ENCODE results near the gene HRC.
"Not testable (repeated sequence)": the region's sequence is repeated elsewhere in the genome, so short reads cannot be mapped to it uniquely, and the experiment has no call there.

HRC gene

DNA sequence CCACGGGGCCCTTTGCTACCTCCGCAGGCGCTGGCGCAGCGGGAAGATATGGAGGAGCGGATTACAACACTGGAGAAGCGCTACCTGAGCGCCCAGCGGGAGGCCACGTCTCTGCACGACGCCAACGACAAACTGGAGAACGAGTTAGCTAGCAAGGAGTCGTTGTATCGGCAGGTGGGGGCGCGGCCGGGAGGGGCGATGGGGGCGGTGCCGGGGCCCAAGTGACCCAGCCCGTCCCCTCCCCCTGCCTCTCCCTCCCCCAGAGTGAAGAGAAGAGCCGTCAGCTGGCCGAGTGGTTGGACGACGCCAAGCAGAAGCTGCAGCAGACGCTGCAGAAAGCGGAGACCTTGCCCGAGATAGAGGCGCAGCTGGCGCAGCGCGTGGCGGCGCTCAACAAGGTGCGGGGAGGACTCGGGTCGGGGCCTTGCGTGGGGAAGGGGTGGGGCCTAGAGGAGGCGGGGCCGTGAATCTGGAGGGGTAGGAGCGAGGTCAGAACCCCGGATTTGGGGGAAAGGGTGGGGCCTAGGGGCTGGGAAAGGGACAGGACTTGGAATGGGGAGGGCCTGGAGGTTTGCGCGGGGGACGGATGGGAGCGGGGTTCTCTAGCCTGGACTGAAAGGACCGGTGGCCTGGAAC lies 22.1 kb downstream of the HRC start:
- DNase-seq, result no peak

DNA sequence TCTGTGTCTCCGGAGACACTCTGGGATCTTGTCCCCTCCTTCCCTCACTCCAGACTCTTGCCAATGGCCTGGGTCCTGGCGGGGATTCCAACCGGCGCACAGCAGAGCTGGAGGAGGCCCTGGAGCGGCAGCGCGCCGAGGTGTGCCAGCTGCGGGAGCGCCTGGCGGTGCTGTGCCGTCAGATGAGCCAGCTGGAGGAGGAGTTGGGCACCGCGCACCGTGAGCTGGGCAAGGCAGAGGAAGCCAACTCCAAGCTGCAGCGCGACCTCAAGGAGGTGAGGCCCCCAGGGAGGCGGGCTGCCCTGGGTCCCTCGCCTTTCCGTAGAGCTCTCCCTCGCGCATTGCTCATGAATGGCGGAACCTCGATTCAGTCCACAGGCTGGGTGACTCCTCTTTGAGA lies 24.9 kb downstream of the HRC start:
- DNase-seq, result no peak

DNA sequence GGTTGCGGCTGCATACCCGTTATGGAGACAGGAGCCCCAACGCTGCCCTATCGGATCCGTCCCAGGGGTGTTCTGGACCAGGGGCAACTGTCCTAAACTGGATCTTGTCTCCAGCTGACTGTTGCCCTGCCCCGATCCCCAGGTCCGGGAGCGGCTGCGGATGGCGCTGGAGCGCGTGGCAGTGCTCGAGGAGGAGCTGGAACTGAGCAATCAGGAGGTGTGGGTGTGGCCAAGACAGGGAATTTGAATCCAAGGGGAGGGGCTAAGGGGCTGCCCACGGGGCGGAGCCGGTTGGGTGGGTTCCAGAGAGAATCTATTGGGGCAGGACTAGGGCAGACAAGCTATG lies 26.0 kb downstream of the HRC start:
- DNase-seq, result no peak

DNA sequence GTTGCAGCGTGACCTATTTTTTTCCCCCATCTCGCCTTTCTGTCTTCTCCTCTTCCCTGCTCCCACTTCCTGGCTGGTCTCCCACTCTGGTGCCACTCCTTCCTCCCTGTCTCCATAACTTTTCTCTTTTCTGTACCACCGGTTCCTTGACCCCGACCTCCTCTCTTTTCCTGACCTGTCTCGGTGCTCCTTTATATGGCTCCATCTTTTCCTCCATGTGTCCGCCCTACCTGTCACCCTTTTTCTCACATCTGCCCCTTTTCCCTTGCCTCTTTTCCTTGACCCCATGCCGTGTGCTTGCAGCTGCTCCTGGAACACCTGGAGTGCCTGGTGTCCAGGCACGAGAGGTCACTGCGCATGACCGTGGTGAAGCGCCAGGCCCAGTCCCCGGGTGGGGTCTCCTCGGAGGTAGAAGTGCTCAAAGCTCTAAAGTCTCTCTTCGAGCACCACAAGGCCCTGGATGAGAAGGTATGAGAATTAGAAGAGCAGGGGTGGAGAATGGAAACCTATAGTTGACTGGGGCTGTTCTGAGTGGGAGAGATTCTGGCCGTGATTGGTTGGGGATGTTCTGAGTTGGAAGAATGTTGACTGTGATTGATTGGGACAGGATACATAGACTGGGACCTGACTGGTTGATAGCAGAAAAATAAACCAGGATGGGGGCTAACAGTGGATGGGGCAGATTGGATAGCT lies 26.5 kb downstream of the HRC start:
- DNase-seq, result no peak

DNA sequence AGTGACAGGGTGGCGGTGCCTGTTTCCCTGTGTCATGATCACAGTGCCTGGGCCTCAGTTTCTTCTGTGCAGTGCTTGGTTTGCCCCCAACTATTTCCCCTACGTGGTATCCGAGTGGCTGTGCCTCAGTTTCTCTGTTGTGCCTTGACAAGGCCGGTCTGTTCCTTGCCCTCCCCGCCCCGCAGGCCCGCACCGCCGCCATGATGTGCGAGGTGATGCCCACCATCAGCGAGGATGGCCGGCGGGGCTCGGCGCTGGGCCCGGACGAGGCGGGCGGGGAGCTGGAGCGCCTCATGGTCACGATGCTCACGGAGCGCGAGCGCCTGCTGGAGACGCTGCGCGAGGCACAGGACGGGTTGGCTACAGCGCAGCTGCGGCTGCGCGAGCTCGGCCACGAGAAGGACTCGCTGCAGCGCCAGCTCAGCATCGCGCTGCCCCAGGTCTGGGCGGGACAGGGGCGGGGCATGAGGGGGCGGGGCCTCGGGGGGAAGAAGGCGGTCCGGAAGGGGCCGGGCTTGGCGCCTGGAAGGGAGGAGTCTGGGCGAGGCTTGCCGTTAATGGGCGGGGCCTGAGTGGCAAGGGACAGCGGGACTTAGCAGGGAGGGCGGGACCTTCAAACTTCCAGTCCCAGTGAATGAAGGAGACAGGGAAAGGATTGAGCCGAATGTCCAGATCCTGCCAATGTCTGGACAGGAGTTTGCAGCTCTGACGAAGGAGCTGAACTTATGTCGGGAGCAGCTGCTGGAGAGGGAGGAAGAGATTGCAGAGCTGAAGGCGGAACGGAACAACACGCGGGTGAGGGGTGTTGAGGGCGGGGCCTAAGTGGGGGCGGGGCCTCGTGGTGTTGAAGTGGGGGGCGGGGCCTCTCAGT lies 27.3 kb downstream of the HRC start:
- DNase-seq, result peak; percentile 90

DNA sequence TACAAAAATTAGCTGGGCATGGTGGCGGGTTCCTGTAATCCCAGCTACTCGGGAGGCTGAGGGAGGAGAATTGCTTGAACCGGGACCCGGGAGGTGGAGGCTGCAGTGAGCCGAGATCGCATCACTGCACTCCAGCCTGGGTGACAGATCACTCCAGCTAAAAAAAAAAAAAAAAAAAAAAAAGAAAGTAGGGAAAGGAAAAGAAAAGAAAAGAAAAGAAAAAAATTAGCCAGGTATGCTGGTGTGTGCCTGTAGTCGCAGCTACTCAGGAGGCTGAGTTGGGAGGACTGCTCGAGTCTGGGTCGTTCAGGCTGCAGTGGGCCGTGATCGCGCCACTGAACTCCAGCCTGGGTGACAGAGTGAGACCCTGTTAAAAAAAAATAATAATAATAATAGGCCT lies 28.0 kb downstream of the HRC start:
- DNase-seq, result not testable (repeated sequence)

DNA sequence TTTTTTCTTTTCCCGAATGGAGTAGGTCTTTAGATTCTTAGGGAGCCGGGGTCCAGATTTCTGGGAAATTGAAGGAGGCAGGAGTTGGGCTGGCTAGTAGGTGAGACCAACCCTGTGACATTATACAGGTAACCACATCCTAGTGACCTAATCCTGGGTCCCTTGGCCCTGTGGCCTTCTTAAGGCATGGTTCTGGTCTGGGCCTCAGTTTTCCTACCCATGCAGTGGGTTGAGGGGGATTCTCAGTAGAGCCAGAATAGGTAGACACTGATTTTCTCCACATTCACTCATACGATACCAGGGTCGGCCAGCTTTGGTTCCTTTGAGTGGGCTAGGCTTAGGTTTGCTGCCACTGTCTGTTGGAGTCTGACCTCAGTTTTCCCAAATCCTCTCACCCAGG lies 28.6 kb downstream of the HRC start:
- no peak for DNase-seq

DNA sequence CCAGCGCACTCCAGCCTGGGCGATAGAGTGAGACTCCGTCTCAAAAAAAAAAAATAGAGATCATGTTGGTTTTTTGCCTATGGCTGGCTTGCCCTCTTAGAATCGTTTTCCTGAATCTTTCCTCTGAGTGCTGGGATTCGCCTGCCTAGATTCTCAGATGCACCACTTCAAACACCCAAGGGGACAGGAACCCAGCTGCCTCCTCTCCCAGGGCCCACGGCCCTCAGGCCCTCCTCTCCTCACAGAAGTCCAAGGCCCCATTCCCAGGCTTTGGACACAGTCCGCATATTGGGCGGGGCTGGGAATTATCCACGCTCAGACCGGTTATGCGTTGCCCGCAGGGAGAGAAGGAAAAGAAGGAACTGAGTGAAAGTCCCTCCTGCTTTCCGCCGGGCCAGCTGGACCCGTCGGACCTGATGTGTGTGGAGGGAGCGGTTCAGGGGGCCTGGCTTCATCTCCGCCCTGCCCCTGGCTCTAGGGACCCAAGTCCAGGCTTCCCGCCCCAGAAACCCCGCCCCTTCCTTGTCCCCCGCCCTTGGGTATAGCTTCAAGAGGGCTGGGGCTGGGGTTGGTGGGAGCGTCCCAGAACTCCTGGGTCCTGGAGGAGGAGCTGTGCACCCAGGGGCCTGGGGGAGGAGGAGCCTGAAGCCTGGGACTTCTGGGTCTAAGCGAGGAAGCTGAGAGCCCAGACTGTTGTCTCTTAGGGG lies 30.0 kb downstream of the HRC start:
- no peak for DNase-seq

DNA sequence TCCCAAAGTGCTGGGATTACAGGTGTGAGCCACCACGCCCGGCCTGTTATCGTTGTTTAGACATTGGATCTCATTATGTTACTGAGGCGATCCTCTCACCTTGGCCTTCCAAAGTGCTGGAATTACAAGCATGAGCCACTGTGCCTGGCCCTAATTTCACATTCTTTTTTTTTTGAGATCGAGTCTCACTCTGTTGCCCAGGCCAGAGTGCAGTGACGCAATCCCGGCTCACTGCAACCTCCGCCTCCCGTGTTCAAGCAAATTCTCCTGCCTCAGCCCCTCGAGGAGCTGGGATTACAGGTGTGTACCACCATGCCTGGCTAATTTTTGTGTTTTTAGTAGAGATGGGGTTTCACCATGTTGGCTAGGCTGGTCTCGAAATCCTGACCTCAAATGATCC lies 31.9 kb downstream of the HRC start:
- DNase-seq, result not testable (repeated sequence)

DNA sequence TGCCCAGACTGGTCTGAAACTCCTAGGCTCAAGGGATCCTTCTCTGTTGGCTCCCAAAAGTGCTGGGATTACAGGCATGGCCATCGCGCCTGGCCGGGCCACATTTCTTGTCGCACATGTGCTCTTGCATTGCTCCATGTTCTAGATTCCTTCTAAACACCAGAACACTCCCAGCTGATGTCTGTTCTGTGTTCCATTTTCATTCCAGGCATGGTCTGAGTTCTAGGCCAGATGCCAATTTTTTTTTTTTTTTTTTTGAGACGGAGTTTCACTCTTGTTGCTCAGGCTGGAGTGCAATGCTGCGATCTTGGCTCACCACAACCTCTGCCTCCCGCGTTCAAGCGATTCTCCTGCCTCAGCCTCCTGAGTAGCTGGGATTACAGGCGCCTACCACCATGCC lies 33.4 kb downstream of the HRC start:
- DNase-seq, result not testable (repeated sequence)

DNA sequence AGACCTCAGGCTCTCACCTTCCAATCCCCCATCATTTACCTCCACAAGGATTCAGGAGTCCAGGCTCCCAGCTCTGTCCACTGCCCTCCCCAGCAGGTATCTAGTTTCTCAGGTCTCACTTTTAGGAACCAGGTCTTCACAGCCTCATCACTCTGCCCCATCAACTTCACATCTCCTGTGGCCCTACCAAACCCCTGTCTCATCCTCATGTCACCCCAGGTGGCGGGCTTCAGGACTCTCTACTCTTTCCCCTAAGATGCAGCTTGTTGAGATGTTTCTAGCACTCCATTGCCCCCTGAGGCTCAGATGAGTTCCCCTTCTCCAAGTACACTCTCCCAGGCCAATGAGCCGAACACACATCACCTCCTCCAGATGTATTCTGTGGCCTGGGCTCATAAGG lies 34.3 kb downstream of the HRC start:
- no peak for DNase-seq

DNA sequence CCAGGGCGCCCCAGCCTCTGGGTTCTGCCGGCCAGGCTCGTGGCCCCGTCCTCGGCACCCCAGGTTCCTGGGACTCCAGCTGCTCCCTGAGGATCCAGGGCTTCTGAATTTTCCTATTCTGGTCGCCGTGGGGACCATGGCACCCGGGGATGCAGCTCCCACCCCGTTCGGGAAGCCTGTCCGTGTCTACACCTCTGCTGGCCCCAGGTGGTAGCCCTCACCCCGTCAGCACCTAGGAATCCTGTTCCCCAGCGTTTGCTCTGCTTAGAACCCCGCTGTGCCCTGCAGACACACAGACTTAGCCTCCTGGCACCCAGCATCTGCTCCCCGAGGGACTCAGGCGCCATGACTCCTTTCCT lies 34.9 kb downstream of the HRC start:
- no peak for DNase-seq

DNA sequence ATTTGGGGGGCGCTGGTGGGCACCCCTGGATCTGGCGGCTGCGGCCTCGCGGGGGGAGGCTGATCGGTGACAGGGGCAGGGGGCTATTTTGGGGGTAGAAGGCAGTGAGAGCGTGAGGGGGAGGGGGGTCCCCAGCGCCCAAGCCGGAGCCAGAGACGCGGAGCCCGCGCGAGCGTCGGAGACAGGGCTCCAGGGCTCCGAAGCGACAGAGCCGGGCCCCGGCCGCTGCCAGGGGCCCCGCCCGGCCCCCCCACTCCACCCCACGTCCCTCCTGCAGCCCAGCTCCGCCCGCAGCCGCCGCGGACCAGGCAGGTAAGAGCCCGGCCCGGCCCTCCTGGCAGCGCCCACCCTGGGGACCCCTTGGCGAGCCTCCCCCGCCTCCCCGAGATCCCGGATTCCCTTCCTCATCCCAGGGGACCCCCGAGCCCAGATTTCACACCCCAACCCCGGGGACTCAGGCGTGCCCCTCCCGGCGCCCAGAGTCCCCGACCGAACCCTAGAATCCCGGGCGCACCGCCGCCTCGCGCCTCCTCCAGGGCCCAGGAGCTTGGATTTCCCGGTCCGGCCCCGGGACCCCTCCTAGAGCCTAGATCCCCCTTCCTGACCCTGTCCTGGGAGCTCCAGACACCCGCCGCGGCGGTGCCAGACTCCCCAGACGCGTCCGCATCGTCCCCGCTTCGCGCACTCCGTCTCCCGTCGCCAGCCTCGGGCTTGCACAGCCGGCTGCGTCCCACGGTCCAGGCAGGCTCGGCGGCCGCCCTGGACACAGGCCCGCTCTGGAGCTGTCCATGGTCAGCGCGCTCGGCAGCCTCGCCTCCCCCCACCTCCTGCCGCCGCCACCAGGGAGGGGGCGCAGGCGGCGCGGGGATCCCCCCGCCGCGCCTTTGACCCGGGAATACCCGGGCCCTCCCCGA lies 35.5 kb downstream of the HRC start, which contains the start of gene PPFIA3:
Gene PPFIA3 (plus strand): TSS at position 134 of the 914 bp plus-strand sequence. CDS start 8,330 bp downstream, outside the sequence.
- no peak for DNase-seq

DNA sequence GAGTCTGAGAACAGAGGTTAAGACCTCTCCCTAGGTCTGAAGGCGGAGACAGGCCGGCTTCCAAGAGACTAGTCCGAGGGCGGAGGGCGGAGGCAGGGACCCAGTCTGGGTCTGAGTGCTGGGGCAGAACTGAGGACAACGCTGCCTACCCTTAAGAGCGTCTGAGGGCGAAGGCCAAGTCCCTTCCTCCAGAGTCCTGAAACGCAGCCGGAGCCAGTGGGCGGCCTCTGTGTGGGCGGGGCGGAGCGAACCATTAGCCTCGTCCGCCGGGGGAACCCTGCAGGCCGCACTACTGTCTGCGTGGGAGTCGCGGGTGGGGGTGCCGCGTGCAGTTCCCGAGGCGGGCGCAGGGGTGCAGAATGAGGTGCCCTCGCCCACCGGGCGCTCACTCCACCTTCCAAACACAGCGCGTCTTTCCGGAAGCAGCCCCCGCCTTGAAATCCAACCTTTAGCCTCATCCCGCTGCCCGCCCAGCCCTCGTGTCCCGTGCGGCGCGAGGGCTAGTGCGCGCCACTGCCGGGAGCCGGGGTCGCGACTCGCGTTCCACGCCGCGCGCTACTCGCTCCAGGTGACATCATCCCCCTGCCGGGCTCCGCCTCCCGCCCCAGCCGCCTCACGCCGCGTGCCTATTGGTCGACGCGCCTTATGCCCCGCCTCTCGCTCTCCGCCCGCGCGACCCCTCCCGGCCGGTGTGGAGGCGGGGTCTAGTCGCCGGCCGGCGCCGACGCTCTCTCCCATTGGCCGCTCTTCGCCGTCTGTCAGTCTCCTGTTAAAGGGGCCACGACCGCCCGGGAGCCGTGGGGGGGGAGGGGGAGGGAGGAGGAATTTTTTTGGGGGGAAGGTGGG lies 36.4 kb downstream of the HRC start, which contains the start of gene C19orf73:
Gene C19orf73 (minus strand): TSS at position 579 of the 846 bp plus-strand sequence. CDS start 121 bp downstream, at position 458.
- peak; percentile 90 for DNase-seq

DNA sequence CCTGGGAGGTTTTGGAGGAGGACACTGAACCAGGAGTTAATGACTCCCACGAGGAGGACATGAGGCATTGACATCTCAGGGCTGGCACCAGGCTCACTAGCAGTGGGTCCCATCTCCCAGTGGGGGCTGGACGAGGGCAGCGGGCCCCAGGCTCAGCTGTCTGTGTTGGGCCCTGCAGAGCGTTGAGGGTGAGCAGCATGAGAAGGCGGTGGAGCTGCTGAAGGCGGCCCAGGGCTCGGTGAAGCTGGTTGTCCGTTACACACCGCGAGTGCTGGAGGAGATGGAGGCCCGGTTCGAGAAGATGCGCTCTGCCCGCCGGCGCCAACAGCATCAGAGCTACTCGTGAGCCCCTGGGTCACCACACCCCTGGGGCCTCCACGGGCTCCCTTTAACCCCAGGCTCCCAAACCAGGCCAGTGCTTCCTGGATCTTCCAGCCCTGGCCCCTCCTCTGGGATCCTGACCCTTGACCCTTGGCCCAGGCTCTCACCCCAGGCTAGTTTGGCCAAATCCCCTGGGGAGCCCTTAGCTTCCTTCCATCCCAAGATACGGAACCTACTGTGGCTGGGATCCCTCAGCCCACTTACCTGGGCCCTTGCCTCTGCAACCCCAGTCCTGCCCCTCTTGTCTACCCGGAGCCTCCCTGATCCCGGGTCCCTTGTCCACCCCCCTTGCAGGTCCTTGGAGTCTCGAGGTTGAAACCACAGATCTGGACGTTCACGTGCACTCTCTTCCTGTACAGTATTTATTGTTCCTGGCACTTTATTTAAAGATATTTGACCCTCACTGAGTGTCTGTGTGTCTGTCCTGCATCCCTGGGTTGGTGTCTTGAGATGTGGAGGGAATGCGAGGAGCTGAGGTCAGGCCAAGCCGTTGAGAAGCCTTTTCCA lies 37.3 kb downstream of the HRC start:
- DNase-seq, result no peak

DNA sequence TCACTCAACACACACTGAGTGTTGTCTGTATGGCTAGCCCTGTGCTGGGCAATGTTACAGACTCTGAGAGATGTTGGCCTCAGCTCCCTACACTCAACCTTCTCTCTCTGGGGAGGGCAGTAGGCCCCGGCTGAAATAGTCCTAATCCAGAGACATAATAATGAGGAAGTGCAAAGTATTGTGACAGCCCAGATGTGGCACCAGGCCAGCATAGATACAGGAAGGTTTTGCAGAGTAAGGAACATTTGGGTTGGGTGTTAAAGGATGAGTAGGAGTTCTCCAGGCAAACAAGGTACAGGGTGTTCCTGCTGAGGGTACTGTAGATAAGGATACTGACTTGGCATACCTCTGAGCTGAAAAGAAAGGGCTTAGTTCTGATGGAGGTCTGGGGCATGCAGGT lies 38.7 kb downstream of the HRC start:
- no peak for DNase-seq

DNA sequence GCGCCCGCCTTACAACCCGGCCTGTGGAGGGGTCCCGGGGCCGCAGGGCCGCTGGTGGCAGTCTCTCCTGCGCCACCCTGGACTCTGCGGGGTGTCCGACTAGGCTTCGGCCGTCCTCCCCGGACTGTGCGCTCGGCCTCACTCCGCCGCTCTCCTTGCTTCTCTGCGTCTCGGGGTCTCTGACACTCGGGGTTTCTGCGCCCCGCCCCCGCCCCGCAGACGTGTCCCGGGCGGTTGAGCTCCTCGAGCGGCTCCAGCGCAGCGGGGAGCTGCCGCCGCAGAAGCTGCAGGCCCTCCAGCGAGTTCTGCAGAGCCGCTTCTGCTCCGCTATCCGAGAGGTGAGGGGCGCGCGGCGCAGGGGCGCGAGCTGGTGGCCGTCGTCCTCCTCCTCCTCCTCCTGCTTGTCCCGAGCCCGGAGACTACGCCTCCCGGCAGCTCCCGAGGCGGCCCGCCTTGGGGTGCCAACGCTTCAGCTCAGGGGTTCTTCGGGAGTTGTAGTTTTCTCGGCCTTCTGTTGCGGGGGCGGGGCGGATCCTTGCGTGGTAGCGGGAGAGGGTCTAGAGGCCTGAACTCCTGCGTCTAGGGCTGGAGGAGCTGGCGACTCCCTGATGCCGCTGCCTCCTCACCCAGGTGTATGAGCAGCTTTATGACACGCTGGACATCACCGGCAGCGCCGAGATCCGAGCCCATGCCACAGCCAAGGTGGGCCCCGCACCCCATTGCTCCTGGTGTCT lies 40.4 kb downstream of the HRC start:
- DNase-seq, result no peak

DNA sequence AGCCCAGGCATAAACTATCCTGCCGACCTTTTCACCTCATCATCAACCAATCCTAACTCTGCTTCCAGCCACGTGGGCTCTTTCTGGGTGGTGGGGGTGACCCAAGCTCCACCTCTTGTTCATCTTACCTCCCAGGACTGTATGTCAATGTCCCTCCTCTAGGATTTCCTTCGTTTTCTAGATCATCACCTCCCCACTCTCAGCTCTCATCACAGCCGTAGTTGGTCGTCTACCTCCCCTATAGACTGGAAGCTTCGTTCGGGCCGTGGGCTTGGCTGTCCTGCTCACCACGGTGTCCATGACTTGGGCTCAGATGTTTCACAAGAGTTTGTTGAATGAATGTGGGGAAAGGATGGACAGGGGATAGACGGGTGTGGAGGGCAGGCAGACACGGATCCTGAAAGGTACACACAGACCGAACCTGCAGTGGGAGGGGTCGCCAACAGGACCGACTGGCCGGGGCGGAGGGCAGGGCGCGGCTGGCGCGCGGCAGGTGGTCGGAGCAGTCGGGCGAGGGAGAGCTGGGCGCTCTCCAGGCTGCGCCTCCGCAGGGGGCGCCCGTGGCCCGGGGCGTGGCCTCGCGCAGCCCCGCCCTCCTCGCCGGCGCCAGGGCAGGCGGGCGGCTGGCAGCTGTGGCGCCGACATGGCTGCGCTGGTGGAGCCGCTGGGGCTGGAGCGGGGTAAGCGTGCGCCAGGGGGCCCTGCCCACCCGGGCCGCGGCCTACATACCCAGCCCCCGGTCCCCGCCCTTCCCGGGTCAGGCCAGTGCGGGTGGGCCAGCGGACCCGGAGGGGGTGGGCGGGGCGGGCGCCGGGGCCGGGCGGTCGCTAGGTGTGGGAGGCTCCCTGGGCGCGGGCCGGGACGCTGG lies 41.2 kb downstream of the HRC start, which contains the start of gene LIN7B:
Gene LIN7B (plus strand): TSS at position 609 of the 868 bp plus-strand sequence. CDS start 35 bp downstream, at position 644.
- DNase-seq, result peak; percentile 77

Measured in NCI-H748 treated with DMSO at 0.1 percent for 48 hours (cell line).